Effector memory CD4-positive, alpha-beta T cell (primary cell): ENCODE results near the gene MGST2.

Source experiments
- DNase-seq, 3 donors: peaks; one replicate each; pipeline ENCODE4 v3.0.0-alpha.2; 2020
- H3K27ac ChIP-seq: 2 replicates; pipeline ENCODE4 v1.7.0; 2013; ENCODE audit warnings: mild to moderate bottlenecking, low read length, moderate library complexity; ENCODE audit not compliant: insufficient read depth, poor library complexity, severe bottlenecking
- H3K27me3 ChIP-seq: replicated peaks from 2 replicates; pipeline ENCODE4 v1.7.0; 2013; ENCODE audit warnings: mild to moderate bottlenecking, low read length; ENCODE audit not compliant: insufficient read depth, control insufficient read depth, poor library complexity, severe bottlenecking
- H3K36me3 ChIP-seq: 2 replicates; pipeline ENCODE4 v1.7.0; 2013; ENCODE audit warnings: mild to moderate bottlenecking, low read length, moderate library complexity; ENCODE audit not compliant: control insufficient read depth, insufficient read depth
- H3K4me1 ChIP-seq: 2 replicates; pipeline ENCODE4 v1.7.0; 2013; ENCODE audit warnings: low read length, mild to moderate bottlenecking; ENCODE audit not compliant: control insufficient read depth, insufficient read depth, poor library complexity, severe bottlenecking
- H3K4me3 ChIP-seq: 2 replicates; pipeline ENCODE4 v1.7.0; 2013; ENCODE audit warnings: low read length, low read depth, mild to moderate bottlenecking; ENCODE audit not compliant: insufficient read depth, poor library complexity, severe bottlenecking
- H3K9me3 ChIP-seq: 2 replicates; pipeline ENCODE4 v1.7.0; 2013; ENCODE audit warnings: mild to moderate bottlenecking, low read length, moderate library complexity; ENCODE audit not compliant: control insufficient read depth

MGST2 gene

GRCh38 chr4:139746431-139747171, 81.0 kb downstream of the MGST2 start:
- Histone ChIP-seq H3K36me3 (no peaks in the 10 kb centered on the region), H3K4me1 (no peaks in the 10 kb centered on the region), H3K27ac (no peak overlapping the region), H3K4me3 (no peak overlapping the region), H3K27me3 (no peaks in the 10 kb centered on the region), H3K9me3 (no peaks in the 10 kb centered on the region)
- DNase-seq: no peak

- no peak for DNase-seq
- Histone ChIP-seq H3K27me3 (no peaks in the 10 kb centered on the region), H3K4me1 (no peaks in the 10 kb centered on the region), H3K36me3 (no peaks in the 10 kb centered on the region), H3K9me3 (no peaks in the 10 kb centered on the region), H3K27ac (no peak overlapping the region), H3K4me3 (no peak overlapping the region)
Measured at GRCh38 chr4:139749338-139749737, 83.7 kb downstream of the MGST2 start.

- Histone ChIP-seq H3K36me3 (no peaks in the 10 kb centered on the region), H3K27ac (no peak overlapping the region), H3K27me3 (no peaks in the 10 kb centered on the region), H3K9me3 (no peaks in the 10 kb centered on the region), H3K4me3 (no peak overlapping the region), H3K4me1 (no peaks in the 10 kb centered on the region)
- DNase-seq: no peak
Measured at GRCh38 chr4:139749835-139750498, 84.3 kb downstream of the MGST2 start.

GRCh38 chr4:139753686-139754085, 88.1 kb downstream of the MGST2 start:
- no peaks in the 10 kb centered on the region for H3K4me1 ChIP-seq
- DNase-seq: no peak
- H3K9me3 ChIP-seq: no peaks in the 10 kb centered on the region
- no peak overlapping the region for H3K4me3 ChIP-seq
- no peaks in the 10 kb centered on the region for H3K36me3 ChIP-seq
- no peaks in the 10 kb centered on the region for H3K27me3 ChIP-seq
- no peak overlapping the region for H3K27ac ChIP-seq
